HepG2 (cell line): ENCODE measurements around the gene XCR1. TPM values are rescaled to one million over a fixed set of nuclear protein-coding genes. Genes with fewer than 3 reads are reported as not detected.

ENCODE experiments used
- ATAC-seq: fragments of 200-7000 bp; cut with Tn5 transposase; 3 replicates; pipeline ENCODE4 v1.9.1; 2020; ENCODE audit warnings: mild to moderate bottlenecking, moderate library complexity
- BruUV-seq: library from RNA; stranded (reverse); fragments of 400-500 nt; replicated peaks from 2 replicates; lab custom pipeline; 2021; lab: Mats Ljungman, UMichigan
- CTCF ChIA-PET: fragments of 300-600 bp; formaldehyde crosslinking; extraction: SDS; loops from one replicate; lab custom pipeline; 2021; ENCODE audit warnings: low total read pairs, inconsistent platforms, low intra/inter-chr PET ratio; lab: Yijun Ruan, JAX
- POLR2A ChIA-PET: fragments of 350-600 bp; sonication (Branson Sonifier 250); formaldehyde crosslinking; loops from one replicate; lab custom pipeline; 2020; ENCODE audit warnings: antibody characterized with exemption, inconsistent platforms; lab: Yijun Ruan, JAX
- DNase-seq: peaks from one replicate; pipeline ENCODE4 v3.0.0-alpha.2; 2015; ENCODE audit warnings: low spot score
- FAIRE-seq: peaks from 3 replicates; lab custom pipeline; 2011; peaks lifted over from hg19 to GRCh38; lab: Jason Lieb, UNC
- H2AFZ ChIP-seq: one replicate; pipeline ENCODE4 v1.6.1; 2011; ENCODE audit warnings: low read length, inconsistent platforms
- H3K27ac ChIP-seq: fragments of 300-600 bp; 3 replicates; pipeline ENCODE4 v1.8.0; 2011; ENCODE audit warnings: mixed run types, mild to moderate bottlenecking, mixed read lengths, low read length, inconsistent platforms; ENCODE audit not compliant: insufficient read depth; ENCODE audit errors: extremely low read length
- H3K27me3 ChIP-seq, 2 experiments: fragments of 200-600 bp in 1 of 2; 2 replicates in 1 of 2; 3 replicates in 1 of 2; pipeline versions ENCODE4 v1.6.0 to v1.8.0; 2011; ENCODE audit warnings: low read length in 2 of 2, mild to moderate bottlenecking in 2 of 2, moderate library complexity in 2 of 2, inconsistent platforms in 1 of 2; ENCODE audit not compliant: insufficient read depth in 2 of 2, control insufficient read depth in 1 of 2
- H3K36me3 ChIP-seq, 2 experiments: fragments of 200-600 bp in 1 of 2; replicated peaks in 1 of 2; 2 replicates in 1 of 2; 3 replicates in 1 of 2; pipeline versions ENCODE4 v1.5.1 to v1.8.0; 2011; ENCODE audit warnings: low read length in 2 of 2, inconsistent platforms in 1 of 2; ENCODE audit not compliant: insufficient read depth in 2 of 2, control insufficient read depth in 1 of 2
- H3K4me1 ChIP-seq: 2 replicates; pipeline ENCODE4 v1.5.1; 2012; ENCODE audit warnings: low read length, inconsistent platforms; ENCODE audit not compliant: insufficient read depth
- H3K4me2 ChIP-seq: 2 replicates; pipeline ENCODE4 v1.6.0; 2011; ENCODE audit warnings: low read depth, low read length, inconsistent platforms
- H3K4me3 ChIP-seq, 3 experiments: fragments of 200-600 bp in 1 of 3; sonication (generic), shearing (Covaris generic) in 1 of 3; replicated peaks in 1 of 3; 2 replicates each; pipeline ENCODE4 v1.5.1; 2011 to 2016; ENCODE audit warnings: low read length in 3 of 3, inconsistent platforms in 2 of 3, low read depth in 2 of 3, mild to moderate bottlenecking in 2 of 3, control low read depth in 1 of 3, mixed read lengths in 1 of 3; ENCODE audit not compliant: insufficient read depth in 1 of 3
- H3K79me2 ChIP-seq: one replicate; pipeline ENCODE4 v1.6.1; 2011; ENCODE audit warnings: low read length, inconsistent platforms; ENCODE audit not compliant: insufficient read depth
- H3K9ac ChIP-seq: 2 replicates; pipeline ENCODE4 v1.6.0; 2011; ENCODE audit warnings: mild to moderate bottlenecking, low read depth, low read length, inconsistent platforms; ENCODE audit not compliant: insufficient read depth
- H3K9me3 ChIP-seq: 2 replicates; pipeline ENCODE4 v1.5.1; 2012; ENCODE audit warnings: mild to moderate bottlenecking, low read length
- H4K20me1 ChIP-seq: 2 replicates; pipeline ENCODE4 v1.6.0; 2011; ENCODE audit warnings: inconsistent platforms, mild to moderate bottlenecking, low read length, moderate library complexity; ENCODE audit not compliant: insufficient read depth
- CSRNP2 ChIP-seq: sonication (generic); formaldehyde crosslinking; conservative IDR thresholded peaks from 2 replicates; pipeline ENCODE4 v1.8.0; 2022; ENCODE audit warnings: low read depth, missing genetic modification reagents
- ETV5 ChIP-seq: IDR thresholded peaks from 2 replicates; pipeline ENCODE4 v1.6.1; 2018; ENCODE audit warnings: missing biosample characterization, missing genetic modification reagents, inconsistent platforms, borderline replicate concordance
- FOSL1 ChIP-seq: sonication (generic); formaldehyde crosslinking; IDR thresholded peaks from 2 replicates; pipeline ENCODE4 v1.9.0; 2021; ENCODE audit warnings: missing genetic modification reagents, borderline replicate concordance
- MYC ChIP-seq: sonication (generic); formaldehyde crosslinking; IDR thresholded peaks from 2 replicates; pipeline ENCODE4 v1.9.0; 2021; ENCODE audit warnings: missing genetic modification reagents, borderline replicate concordance
- PPARG ChIP-seq: conservative IDR thresholded peaks from 2 replicates; pipeline ENCODE4 v1.6.1; 2016; ENCODE audit warnings: missing biosample characterization, missing genetic modification reagents
- SOX13 ChIP-seq, 3 experiments: fragments of 450-650 bp in 1 of 3; sonication (generic) in 1 of 3; formaldehyde crosslinking in 1 of 3; IDR thresholded peaks in 2 of 3; conservative IDR thresholded peaks in 1 of 3; 2 replicates each; pipeline versions ENCODE4 v1.5.0 to v1.6.1; 2016 to 2020; ENCODE audit warnings: antibody characterized with exemption in 1 of 3, mild to moderate bottlenecking in 1 of 3, missing compliant biosample characterization in 1 of 3, missing genetic modification reagents in 1 of 3, moderate library complexity in 1 of 3
- ZBTB10 ChIP-seq: sonication (generic); formaldehyde crosslinking; IDR thresholded peaks from 2 replicates; pipeline ENCODE4 v1.4.0; 2020; ENCODE audit warnings: missing genetic modification reagents, borderline replicate concordance
- ZBTB34 ChIP-seq: sonication (generic); formaldehyde crosslinking; IDR thresholded peaks from 2 replicates; pipeline ENCODE4 v1.8.0; 2022; ENCODE audit warnings: mild to moderate bottlenecking, missing genetic modification reagents
- ZFP37 ChIP-seq: sonication (generic); formaldehyde crosslinking; IDR thresholded peaks from 2 replicates; pipeline ENCODE4 v1.4.0; 2020; ENCODE audit warnings: missing genetic modification reagents, borderline replicate concordance
- ZNF20 ChIP-seq: sonication (generic); formaldehyde crosslinking; IDR thresholded peaks from 2 replicates; pipeline ENCODE4 v1.4.0; 2020; ENCODE audit warnings: mild to moderate bottlenecking, moderate library complexity, missing genetic modification reagents
- ZNF441 ChIP-seq: sonication (generic); formaldehyde crosslinking; IDR thresholded peaks from 2 replicates; pipeline ENCODE4 v1.7.0; 2021; ENCODE audit warnings: missing genetic modification reagents, borderline replicate concordance
- ZNF468 ChIP-seq: sonication (generic); formaldehyde crosslinking; IDR thresholded peaks from 2 replicates; pipeline ENCODE4 v1.8.0; 2022; ENCODE audit warnings: mild to moderate bottlenecking, moderate library complexity, missing genetic modification reagents
- ZNF577 ChIP-seq: sonication (generic); formaldehyde crosslinking; IDR thresholded peaks from 2 replicates; pipeline ENCODE4 v1.4.0; 2020; ENCODE audit warnings: mild to moderate bottlenecking, low read depth, missing genetic modification reagents, borderline replicate concordance
- WGBS: methylation state at CpG from one replicate; pipeline ENCODE4 v1.1.6; 2017; ENCODE audit warnings: low lambda C conversion rate; 5-methylcytosine and 5-hydroxymethylcytosine counted together
- in situ Hi-C: cut with HindIII; loops from 2 replicates; pipeline ENCODE4 v1.10.0; 2017; ENCODE audit warnings: low pct_unique_long_range_greater_than_20kb; ENCODE audit not compliant: extremely low pct_ligation_motif_present
- intact Hi-C: fragments of 100-400 bp; cut with micrococcal nuclease; formaldehyde crosslinking; loops from one replicate; pipeline ENCODE4 v1.10.0; 2022; ENCODE audit not compliant: unreplicated experiment
- polyA plus RNA-seq, 8 experiments: library from polyadenylated mRNA; depleted of rRNA in 3 of 8; stranded (reverse) in 7 of 8; unstranded in 1 of 8; fragments of >200 nt; fragmentation: Illumina TruSeq in 4 of 8; extraction: Trizol in 4 of 8; gene quantifications; 2 replicates each; pipeline versions ENCODE4 v1.2.1 to v1.2.3, GENCODE V29; 2011 to 2016; ENCODE audit warnings: low read depth in 4 of 8, missing spikeins in 1 of 8, mixed read lengths in 1 of 8; ENCODE audit not compliant: insufficient read depth in 1 of 8
- total RNA-seq, 5 experiments: library from RNA; depleted of rRNA; stranded (reverse); fragments of >200 nt; fragmentation: Illumina TruSeq; extraction: Trizol; gene quantifications; 2 replicates each; pipeline ENCODE4 v1.2.3, GENCODE V29; 2016; ENCODE audit warnings: low read depth in 1 of 5
- TF ChIP-seq, protein P1 (sequence below): sonication (generic); formaldehyde crosslinking; IDR thresholded peaks from 2 replicates; pipeline ENCODE4 v1.4.0; 2020; ENCODE audit warnings: missing genetic modification reagents
- TF ChIP-seq, protein P2 (sequence below): IDR thresholded peaks from 2 replicates; pipeline ENCODE4 v1.6.1; 2012; ENCODE audit warnings: low read depth, low read length, improper control_type of control experiment

Gene XCR1
- total and polyA plus RNA-seq, 2 of the 13 experiments (the other 11 are each of a cell fraction or from before 2014, with no cell fraction given): not detected

- Histone ChIP-seq H3K36me3 (no peaks in the 10 kb centered on the region), H3K4me1 (no peaks in the 10 kb centered on the region), H3K9me3 (no peaks in the 10 kb centered on the region), H3K79me2 (no peaks in the 10 kb centered on the region), H3K27me3 (peaks cover 3 to 16% of the 10 kb centered on the region in 2 experiments; a peak in 3 of 5 replicates), H2AFZ (no peak overlapping the region), H3K27ac (no peak overlapping the region), H3K4me2 (no peak overlapping the region), H3K4me3 (no peak overlapping the region), H3K9ac (no peak overlapping the region), H4K20me1 (no peaks in the 10 kb centered on the region)
- WGBS: 45% methylated on average over 6 of the region's 8 CpGs
- BruUV-seq: no TSS peak
- intact Hi-C loops (no loop called here), in situ Hi-C loops (no loop called here)
- ATAC-seq: no peak
- ChIA-PET POLR2A (no interaction called here), CTCF (no interaction called here)
- no peak for DNase-seq
- no peak for FAIRE-seq
- TF ChIP-seq CSRNP2 (CRISPR knock-in tag): no peak
- no peak for TF ChIP-seq FOSL1 (CRISPR knock-in tag)
- TF ChIP-seq ZFP37: no peak
- TF ChIP-seq ZBTB10 (CRISPR knock-in tag): no peak
- TF ChIP-seq, protein P1, sequence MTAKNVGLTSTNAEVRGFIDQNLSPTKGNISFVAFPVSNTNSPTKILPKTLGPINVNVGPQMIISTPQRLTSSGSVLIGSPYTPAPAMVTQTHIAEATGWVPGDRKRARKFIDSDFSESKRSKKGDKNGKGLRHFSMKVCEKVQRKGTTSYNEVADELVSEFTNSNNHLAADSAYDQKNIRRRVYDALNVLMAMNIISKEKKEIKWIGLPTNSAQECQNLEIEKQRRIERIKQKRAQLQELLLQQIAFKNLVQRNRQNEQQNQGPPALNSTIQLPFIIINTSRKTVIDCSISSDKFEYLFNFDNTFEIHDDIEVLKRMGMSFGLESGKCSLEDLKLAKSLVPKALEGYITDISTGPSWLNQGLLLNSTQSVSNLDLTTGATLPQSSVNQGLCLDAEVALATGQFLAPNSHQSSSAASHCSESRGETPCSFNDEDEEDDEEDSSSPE (CRISPR knock-in tag): no peak
- no peak for TF ChIP-seq PPARG (CRISPR knock-in tag)
- TF ChIP-seq SOX13 (IDR thresholded peaks at IDR 0.05): no peak
- TF ChIP-seq SOX13 (CRISPR knock-in tag; conservative IDR thresholded peaks at IDR 0.05 in 1 of 2, IDR thresholded peaks at IDR 0.05 in 1 of 2): no peak
- TF ChIP-seq ZBTB34: no peak
- TF ChIP-seq, protein P2, sequence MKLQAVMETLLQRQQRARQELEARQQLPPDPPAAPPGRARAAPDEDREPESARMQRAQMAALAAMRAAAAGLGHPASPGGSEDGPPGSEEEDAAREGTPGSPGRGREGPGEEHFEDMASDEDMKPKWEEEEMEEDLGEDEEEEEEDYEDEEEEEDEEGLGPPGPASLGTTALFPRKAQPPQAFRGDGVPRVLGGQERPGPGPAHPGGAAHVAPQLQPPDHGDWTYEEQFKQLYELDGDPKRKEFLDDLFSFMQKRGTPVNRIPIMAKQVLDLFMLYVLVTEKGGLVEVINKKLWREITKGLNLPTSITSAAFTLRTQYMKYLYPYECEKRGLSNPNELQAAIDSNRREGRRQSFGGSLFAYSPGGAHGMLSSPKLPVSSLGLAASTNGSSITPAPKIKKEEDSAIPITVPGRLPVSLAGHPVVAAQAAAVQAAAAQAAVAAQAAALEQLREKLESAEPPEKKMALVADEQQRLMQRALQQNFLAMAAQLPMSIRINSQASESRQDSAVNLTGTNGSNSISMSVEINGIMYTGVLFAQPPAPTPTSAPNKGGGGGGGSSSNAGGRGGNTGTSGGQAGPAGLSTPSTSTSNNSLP: no peak
- TF ChIP-seq ETV5: no peak
- TF ChIP-seq ZNF441: no peak
- TF ChIP-seq ZNF577 (CRISPR knock-in tag): no peak
- no peak for TF ChIP-seq MYC (CRISPR knock-in tag)
- TF ChIP-seq ZNF20: no peak
- TF ChIP-seq ZNF468 (CRISPR knock-in tag): no peak
Measured at GRCh38 chr3:46021516-46021915, 5.8 kb downstream of the XCR1 start.
